Cardiac muscle cell (in vitro differentiated cells and primary cell): ENCODE measurements around the gene SLC24A3. TPM values are rescaled to one million over a fixed set of nuclear protein-coding genes. Genes with fewer than 3 reads are reported as not detected.
A peak's percentile ranks its signal among the peaks of the same experiment; 100 is the strongest.

Source experiments
- DNase-seq, 2 donors: peaks; one replicate each; pipeline versions ENCODE4 v3.0.0 to v3.0.0-alpha.2; 2010 to 2017; ENCODE audit warnings: low read depth in 1 of 2, low spot score in 1 of 2
- H3K27ac ChIP-seq: fragments of 200-600 bp; sonication (generic); 2 replicates; pipeline ENCODE4 v1.5.1; 2016
- H3K27me3 ChIP-seq: fragments of 200-600 bp; sonication (generic); 2 replicates; pipeline ENCODE4 v1.6.0; 2016; ENCODE audit warnings: control low read depth
- H3K36me3 ChIP-seq: fragments of 200-600 bp; sonication (generic); 2 replicates; pipeline ENCODE4 v1.5.1; 2016; ENCODE audit warnings: control low read depth
- H3K4me1 ChIP-seq: fragments of 200-600 bp; sonication (generic); 2 replicates; pipeline ENCODE4 v1.8.1; 2017; ENCODE audit warnings: low read depth, mild to moderate bottlenecking, mixed run types
- H3K4me3 ChIP-seq: fragments of 200-600 bp; sonication (generic); 2 replicates; pipeline ENCODE4 v1.5.1; 2016; ENCODE audit warnings: mild to moderate bottlenecking
- H3K9me3 ChIP-seq: fragments of 200-600 bp; sonication (generic); 2 replicates; pipeline ENCODE4 v1.5.1; 2017; ENCODE audit warnings: low read depth, mild to moderate bottlenecking, control low read depth
- CTCF ChIP-seq: IDR thresholded peaks from 2 replicates; pipeline ENCODE4 v1.5.1; 2012; ENCODE audit warnings: low read depth, mild to moderate bottlenecking, low read length
- polyA plus RNA-seq: library from polyadenylated mRNA; unstranded; fragments of >200 nt; fragmentation: Nextera tagmentation; extraction: Ambion mirVana; gene quantifications from 2 replicates; pipeline ENCODE4 v1.2.1, GENCODE V29; 2016
- total RNA-seq: library from RNA; depleted of rRNA; stranded (reverse); fragments of >200 nt; gene quantifications from 2 replicates; pipeline ENCODE4 v1.2.3, GENCODE V29; 2016

Gene SLC24A3
- total and polyA plus RNA-seq, 2 experiments from 2014 or later, result 1.6 to 1.7 TPM

GRCh38 chr20:19241440-19241839 lies 29.0 kb downstream of the SLC24A3 start:
- Histone ChIP-seq H3K9me3 (no peaks in the 10 kb centered on the region), H3K36me3 (no peaks in the 10 kb centered on the region), H3K4me3 (no peak overlapping the region), H3K4me1 (peaks cover 9% of the 10 kb centered on the region), H3K27me3 (no peaks in the 10 kb centered on the region), H3K27ac (no peak overlapping the region)
- DNase-seq, result peak; percentile 19 to 29
- no peak for TF ChIP-seq CTCF

GRCh38 chr20:19244291-19244690 lies 31.8 kb downstream of the SLC24A3 start:
- no peaks in the 10 kb centered on the region for H3K36me3 ChIP-seq
- H3K27me3 ChIP-seq, result no peaks in the 10 kb centered on the region
- no peak overlapping the region for H3K4me3 ChIP-seq
- H3K9me3 ChIP-seq, result no peaks in the 10 kb centered on the region
- TF ChIP-seq CTCF, result no peak
- peaks cover 9% of the 10 kb centered on the region for H3K4me1 ChIP-seq
- DNase-seq, result no peak
- H3K27ac ChIP-seq, result no peak overlapping the region

- Histone ChIP-seq H3K27ac (no peak overlapping the region), H3K27me3 (no peaks in the 10 kb centered on the region), H3K4me3 (no peak overlapping the region), H3K9me3 (no peaks in the 10 kb centered on the region), H3K36me3 (no peaks in the 10 kb centered on the region), H3K4me1 (no peaks in the 10 kb centered on the region)
- TF ChIP-seq CTCF, result no peak
- DNase-seq, result peak in 1 of 2 donors; percentile 33
Observed at GRCh38 chr20:19249106-19249879, 36.9 kb downstream of the SLC24A3 start.

GRCh38 chr20:19250346-19250745 lies 37.9 kb downstream of the SLC24A3 start:
- no peak overlapping the region for H3K27ac ChIP-seq
- H3K4me3 ChIP-seq, result no peak overlapping the region
- no peaks in the 10 kb centered on the region for H3K9me3 ChIP-seq
- no peaks in the 10 kb centered on the region for H3K27me3 ChIP-seq
- no peak for TF ChIP-seq CTCF
- H3K36me3 ChIP-seq, result no peaks in the 10 kb centered on the region
- no peaks in the 10 kb centered on the region for H3K4me1 ChIP-seq
- DNase-seq, result no peak

GRCh38 chr20:19251506-19251905 lies 39.1 kb downstream of the SLC24A3 start:
- DNase-seq, result no peak
- Histone ChIP-seq H3K9me3 (no peaks in the 10 kb centered on the region), H3K27me3 (no peaks in the 10 kb centered on the region), H3K36me3 (no peaks in the 10 kb centered on the region), H3K4me3 (no peak overlapping the region), H3K4me1 (no peaks in the 10 kb centered on the region), H3K27ac (no peak overlapping the region)
- no peak for TF ChIP-seq CTCF
